T-helper 1 cell (primary cell): ENCODE results near the gene PHACTR3.
"Not testable (repeated sequence)": the region's sequence is repeated elsewhere in the genome, so short reads cannot be mapped to it uniquely, and the experiment has no call there.

ENCODE experiments used
- DNase-seq, 5 donors: peaks; one replicate each; pipeline ENCODE4 v3.0.0-alpha.2; 2012 to 2020

Gene PHACTR3

GRCh38 chr20:59589086-59589684, 15.2 kb upstream of the PHACTR3 start:
- DNase-seq, result no peak

GRCh38 chr20:59591061-59591460, 13.3 kb upstream of the PHACTR3 start:
- DNase-seq, result no peak

GRCh38 chr20:59596690-59597089, 7.7 kb upstream of the PHACTR3 start:
- no peak for DNase-seq

GRCh38 chr20:59597240-59597639, 7.1 kb upstream of the PHACTR3 start:
- DNase-seq, result no peak

GRCh38 chr20:59598625-59599310, 5.6 kb upstream of the PHACTR3 start:
- peak in 2 of 5 donors; percentile 8 to 19 for DNase-seq

GRCh38 chr20:59599941-59600340, 4.4 kb upstream of the PHACTR3 start:
- no peak for DNase-seq

- no peak for DNase-seq
Measured at GRCh38 chr20:59600472-59600871, 3.9 kb upstream of the PHACTR3 start.

GRCh38 chr20:59602546-59603080, 1.7 kb upstream of the PHACTR3 start:
- DNase-seq, result no peak

GRCh38 chr20:59603176-59603575, 1.2 kb upstream of the PHACTR3 start:
- DNase-seq, result no peak

GRCh38 chr20:59604741-59605600, 631 bp downstream of the PHACTR3 start:
- no peak for DNase-seq

GRCh38 chr20:59605601-59606364, 1.4 kb downstream of the PHACTR3 start:
- no peak for DNase-seq

- DNase-seq, result no peak
Measured at GRCh38 chr20:59606566-59606965, 2.2 kb downstream of the PHACTR3 start.

GRCh38 chr20:59608396-59608795, 4.1 kb downstream of the PHACTR3 start:
- DNase-seq, result no peak

GRCh38 chr20:59608871-59609270, 4.5 kb downstream of the PHACTR3 start:
- no peak for DNase-seq

GRCh38 chr20:59611286-59611685, 6.9 kb downstream of the PHACTR3 start:
- DNase-seq, result no peak

- no peak for DNase-seq
Measured at GRCh38 chr20:59613861-59614260, 9.5 kb downstream of the PHACTR3 start.

- no peak for DNase-seq
Measured at GRCh38 chr20:59614714-59615113, 10.4 kb downstream of the PHACTR3 start.

GRCh38 chr20:59616306-59616705, 12.0 kb downstream of the PHACTR3 start:
- no peak for DNase-seq

- DNase-seq, result no peak
Measured at GRCh38 chr20:59617221-59617620, 12.9 kb downstream of the PHACTR3 start.

- no peak for DNase-seq
Measured at GRCh38 chr20:59618131-59618530, 13.8 kb downstream of the PHACTR3 start.

- not testable (repeated sequence) for DNase-seq
Measured at GRCh38 chr20:59618585-59618984, 14.2 kb downstream of the PHACTR3 start.

- no peak for DNase-seq
Measured at GRCh38 chr20:59620860-59621505, 16.6 kb downstream of the PHACTR3 start.
